Gastrocnemius medialis (tissue), 4 donors: ENCODE results near the gene KRT13. TPM values are rescaled to one million over a fixed set of nuclear protein-coding genes. Genes with fewer than 3 reads are reported as not detected.

Experiments used
- ATAC-seq, 2 donors: fragments of 150-250 bp; one replicate each; pipeline ENCODE4 v1.9.1; 2016
- DNase-seq, 2 donors: peaks; one replicate each; pipeline ENCODE4 v3.0.0-alpha.2; 2019
- H3K27ac ChIP-seq, 4 donors: fragments of 200-600 bp; sonication (generic); 1 replicate in 1 of 4; 2 replicates in 3 of 4; pipeline ENCODE4 v1.5.1; 2016 to 2018; ENCODE audit warnings: mild to moderate bottlenecking in 2 of 4, moderate library complexity in 1 of 4
- H3K27me3 ChIP-seq, 3 donors: fragments of 200-600 bp; sonication (generic) in 2 of 3; 1 replicate in 1 of 3; 2 replicates in 2 of 3; pipeline versions ENCODE4 v1.5.1 to v1.6.0; 2016 to 2019; ENCODE audit warnings: mild to moderate bottlenecking in 1 of 3, moderate library complexity in 1 of 3
- H3K36me3 ChIP-seq, 2 donors: fragments of 200-600 bp; sonication (generic) in 1 of 2; one replicate each; pipeline ENCODE4 v1.5.1; 2017 to 2018
- H3K4me1 ChIP-seq, 2 donors: fragments of 200-600 bp; sonication (generic) in 1 of 2; one replicate each; pipeline ENCODE4 v1.5.1; 2016 to 2017; ENCODE audit warnings: mild to moderate bottlenecking in 2 of 2
- H3K4me3 ChIP-seq, 4 donors: fragments of 200-600 bp; sonication (generic) in 3 of 4; 1 replicate in 1 of 4; 2 replicates in 3 of 4; pipeline ENCODE4 v1.5.1; 2016 to 2019; ENCODE audit warnings: mild to moderate bottlenecking in 2 of 4
- H3K9me3 ChIP-seq, 3 donors: fragments of 200-600 bp; sonication (generic) in 2 of 3; 1 replicate in 1 of 3; 2 replicates in 2 of 3; pipeline ENCODE4 v1.5.1; 2016 to 2019
- POLR2A ChIP-seq, 2 donors: fragments of 450-650 bp; IDR thresholded peaks; one replicate each; pipeline ENCODE4 v1.6.1; 2017; ENCODE audit warnings: antibody characterized with exemption in 2 of 2, mild to moderate bottlenecking in 2 of 2, moderate library complexity in 2 of 2
- in situ Hi-C, 4 donors: fragments of 200-750 bp; cut with MboI; loops; one replicate each; pipeline versions ENCODE4 v1.15.0 to v1.8.0; 2017; ENCODE audit warnings: low sequenced_read_pairs in 4 of 4
- intact Hi-C: fragments of 100-400 bp; cut with DNase I; formaldehyde crosslinking; loops from one replicate; pipeline ENCODE4 v1.15.1; 2023; ENCODE audit warnings: low total_unique reads
- total RNA-seq, 4 donors: library from RNA; depleted of rRNA; stranded (reverse); fragments of >200 nt; gene quantifications; one replicate each; pipeline versions ENCODE4 v1.1.0 to v1.2.3, GENCODE V29; 2016
- TF ChIP-seq, protein P1 (sequence below), 5 experiments: fragments of 450-650 bp in 3 of 5; fragments of 200-600 bp in 2 of 5; sonication (generic) in 2 of 5; IDR thresholded peaks in 4 of 5; conservative IDR thresholded peaks in 1 of 5; 1 replicate in 4 of 5; 2 replicates in 1 of 5; pipeline ENCODE4 v1.5.1; 2016 to 2019; ENCODE audit warnings: antibody characterized with exemption in 5 of 5, mild to moderate bottlenecking in 3 of 5, moderate library complexity in 3 of 5

The KRT13 gene
- total RNA-seq, 4 donors from 2014 or later: not detected

DNA sequence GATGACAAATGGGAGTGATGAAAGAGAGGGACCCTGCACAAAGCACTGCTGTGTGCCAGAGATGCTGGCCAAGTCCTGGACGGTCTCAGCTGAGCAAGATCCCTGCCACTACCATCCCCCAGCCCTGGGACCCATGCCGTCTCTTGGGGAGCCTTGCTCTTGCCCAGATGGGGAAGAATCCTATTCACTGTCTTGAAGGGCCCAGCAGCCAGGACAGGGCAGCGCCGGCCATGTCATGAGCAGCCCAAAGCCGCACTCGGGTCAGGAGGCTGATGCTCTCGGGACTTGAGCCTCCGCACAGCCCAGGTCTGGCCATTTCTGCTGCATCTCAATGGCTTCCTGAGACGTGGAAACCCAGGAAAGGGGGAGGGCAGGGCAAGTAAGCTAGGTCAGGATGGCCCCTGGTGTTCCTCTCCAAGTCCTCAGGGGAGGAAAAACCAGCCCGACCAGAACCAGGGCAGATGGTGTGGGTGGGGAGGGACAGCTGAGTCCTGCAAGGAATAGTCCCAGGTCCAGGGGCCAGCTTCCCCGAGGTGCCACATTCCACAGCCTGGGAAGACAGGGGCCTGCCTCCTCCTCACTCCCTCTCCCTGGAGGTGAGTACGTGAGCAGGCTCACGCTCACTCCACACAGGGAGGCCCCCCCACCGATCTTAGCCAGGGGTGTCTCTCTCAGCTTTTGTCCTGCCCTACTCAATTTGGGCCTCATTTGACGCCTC is 30.5 kb upstream of the KRT13 start:
- ATAC-seq (no peak), DNase-seq (no peak)
- H3K27me3 ChIP-seq: peaks cover 0 to 10% (median under 1%) of the 10 kb centered on the region in 3 donors
- no peaks in the 10 kb centered on the region for H3K36me3 ChIP-seq
- in situ Hi-C loops (no loop called here), intact Hi-C loops (no loop called here)
- H3K9me3 ChIP-seq: no peaks in the 10 kb centered on the region
- no peak overlapping the region for H3K4me3 ChIP-seq
- no peaks in the 10 kb centered on the region for H3K4me1 ChIP-seq
- H3K27ac ChIP-seq: no peak overlapping the region
- no peak for TF ChIP-seq POLR2A (IDR thresholded peaks at IDR 0.05)
- TF ChIP-seq, protein P1, sequence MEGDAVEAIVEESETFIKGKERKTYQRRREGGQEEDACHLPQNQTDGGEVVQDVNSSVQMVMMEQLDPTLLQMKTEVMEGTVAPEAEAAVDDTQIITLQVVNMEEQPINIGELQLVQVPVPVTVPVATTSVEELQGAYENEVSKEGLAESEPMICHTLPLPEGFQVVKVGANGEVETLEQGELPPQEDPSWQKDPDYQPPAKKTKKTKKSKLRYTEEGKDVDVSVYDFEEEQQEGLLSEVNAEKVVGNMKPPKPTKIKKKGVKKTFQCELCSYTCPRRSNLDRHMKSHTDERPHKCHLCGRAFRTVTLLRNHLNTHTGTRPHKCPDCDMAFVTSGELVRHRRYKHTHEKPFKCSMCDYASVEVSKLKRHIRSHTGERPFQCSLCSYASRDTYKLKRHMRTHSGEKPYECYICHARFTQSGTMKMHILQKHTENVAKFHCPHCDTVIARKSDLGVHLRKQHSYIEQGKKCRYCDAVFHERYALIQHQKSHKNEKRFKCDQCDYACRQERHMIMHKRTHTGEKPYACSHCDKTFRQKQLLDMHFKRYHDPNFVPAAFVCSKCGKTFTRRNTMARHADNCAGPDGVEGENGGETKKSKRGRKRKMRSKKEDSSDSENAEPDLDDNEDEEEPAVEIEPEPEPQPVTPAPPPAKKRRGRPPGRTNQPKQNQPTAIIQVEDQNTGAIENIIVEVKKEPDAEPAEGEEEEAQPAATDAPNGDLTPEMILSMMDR (IDR thresholded peaks at IDR 0.05 in 4 of 5, conservative IDR thresholded peaks at IDR 0.05 in 1 of 5): no peak

DNA sequence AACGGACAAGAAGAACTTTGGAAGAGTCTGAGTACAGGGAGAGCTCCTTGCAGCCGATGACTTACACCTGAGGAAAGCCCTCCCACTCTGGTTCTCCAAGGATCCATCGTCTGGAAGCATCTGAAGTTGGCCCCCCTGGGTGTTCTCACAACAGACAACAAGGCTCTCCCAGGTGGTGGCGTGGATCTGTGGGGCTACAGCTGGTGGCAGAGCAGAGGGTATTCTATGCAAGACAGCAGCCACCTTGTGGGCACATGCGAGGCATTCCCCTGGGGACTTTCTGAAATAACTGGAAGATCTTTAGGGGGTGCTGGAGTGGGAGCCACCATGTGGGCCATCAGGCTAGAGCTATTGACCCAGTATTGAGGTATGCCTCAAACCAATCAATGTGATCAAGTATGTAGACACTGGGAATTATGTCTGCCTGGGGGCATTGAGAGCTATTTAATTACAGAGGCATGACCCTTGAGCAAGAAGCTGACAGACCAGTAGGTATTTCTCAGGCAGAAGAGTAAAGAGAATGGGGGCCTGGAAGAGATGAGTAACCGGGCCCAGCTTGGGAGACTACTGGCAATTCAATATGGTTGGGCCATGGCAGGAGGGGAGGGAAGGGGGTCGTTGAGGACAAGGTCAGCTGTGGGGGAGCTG is 29.6 kb upstream of the KRT13 start:
- ATAC-seq: no peak
- Histone ChIP-seq H3K36me3 (no peaks in the 10 kb centered on the region), H3K4me3 (no peak overlapping the region), H3K4me1 (no peaks in the 10 kb centered on the region), H3K27me3 (peaks cover 2 to 15% (median 10%) of the 10 kb centered on the region in 3 donors), H3K9me3 (no peaks in the 10 kb centered on the region), H3K27ac (no peak overlapping the region)
- intact Hi-C loops: no loop called here
- no peak for TF ChIP-seq POLR2A (IDR thresholded peaks at IDR 0.05)
- TF ChIP-seq, protein P1 (IDR thresholded peaks at IDR 0.05 in 4 of 5, conservative IDR thresholded peaks at IDR 0.05 in 1 of 5): no peak
- in situ Hi-C loops: no loop called here
- no peak for DNase-seq

DNA sequence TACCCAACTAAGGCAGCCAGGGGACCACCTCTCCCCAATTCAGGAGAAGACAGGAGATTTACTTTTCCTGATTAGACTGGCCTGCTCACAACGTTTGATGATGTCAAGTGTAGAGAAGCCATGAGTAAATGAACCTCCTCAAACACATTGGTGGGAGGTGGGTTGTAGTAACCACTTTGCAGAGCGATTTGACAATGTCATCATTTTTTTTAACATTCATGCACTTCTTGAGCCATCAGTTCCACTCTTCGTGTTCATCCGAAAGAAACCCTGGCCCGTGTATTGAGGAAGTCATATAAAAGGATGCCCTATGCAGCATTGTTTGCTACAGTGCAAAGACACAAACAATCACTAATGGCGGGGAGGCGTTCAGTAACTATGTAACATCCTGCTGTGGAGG is 28.2 kb upstream of the KRT13 start:
- TF ChIP-seq, protein P1 (IDR thresholded peaks at IDR 0.05 in 4 of 5, conservative IDR thresholded peaks at IDR 0.05 in 1 of 5): no peak
- no peak for TF ChIP-seq POLR2A (IDR thresholded peaks at IDR 0.05)
- DNase-seq (no peak), ATAC-seq (no peak)
- Histone ChIP-seq H3K27me3 (peaks cover 16 to 30% (median 23%) of the 10 kb centered on the region in 3 donors), H3K4me3 (no peak overlapping the region), H3K4me1 (no peaks in the 10 kb centered on the region), H3K27ac (no peak overlapping the region), H3K9me3 (no peaks in the 10 kb centered on the region), H3K36me3 (no peaks in the 10 kb centered on the region)
- in situ Hi-C loops (no loop called here), intact Hi-C loops (no loop called here)

DNA sequence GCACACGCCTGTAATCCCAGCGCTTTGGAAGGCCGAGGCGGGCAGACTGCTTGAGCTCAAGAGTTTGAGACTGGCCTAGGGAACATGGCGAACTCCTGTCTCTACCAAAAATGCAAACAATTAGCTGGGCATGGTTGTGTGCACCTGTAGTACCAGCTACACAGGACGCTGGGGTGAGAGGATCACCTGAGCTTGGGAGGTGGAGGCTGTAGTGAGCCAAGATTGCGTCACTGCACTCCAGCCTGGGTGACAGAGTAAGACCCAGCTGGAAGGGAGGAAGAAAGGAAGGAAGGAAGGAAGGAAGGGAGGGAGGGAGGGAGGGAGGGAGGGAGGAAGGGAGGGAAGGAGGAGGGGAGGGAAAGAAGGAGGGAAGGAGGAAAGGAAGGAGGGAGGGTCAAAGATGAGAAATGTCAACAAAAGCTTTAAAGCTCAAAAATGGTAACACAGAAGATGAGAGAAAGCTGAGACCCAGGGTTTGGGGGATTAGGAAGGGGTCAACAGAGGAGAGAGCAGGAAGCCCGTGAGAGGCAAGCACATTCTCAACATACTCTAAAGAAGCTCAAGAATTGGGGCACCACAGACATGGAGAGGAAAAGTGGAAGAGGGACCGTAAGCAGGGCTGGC is 27.6 kb upstream of the KRT13 start:
- no peaks in the 10 kb centered on the region for H3K36me3 ChIP-seq
- H3K4me3 ChIP-seq: no peak overlapping the region
- no peak for TF ChIP-seq POLR2A (IDR thresholded peaks at IDR 0.05)
- TF ChIP-seq, protein P1 (IDR thresholded peaks at IDR 0.05 in 4 of 5, conservative IDR thresholded peaks at IDR 0.05 in 1 of 5): no peak
- H3K9me3 ChIP-seq: no peaks in the 10 kb centered on the region
- peaks cover 0 to 3% of the 10 kb centered on the region in 2 donors for H3K4me1 ChIP-seq
- peaks cover 22 to 34% (median 28%) of the 10 kb centered on the region in 3 donors for H3K27me3 ChIP-seq
- DNase-seq (no peak), ATAC-seq (no peak)
- intact Hi-C loops: no loop called here
- no peak overlapping the region for H3K27ac ChIP-seq
- in situ Hi-C loops: no loop called here
